ENCODE results near the gene EPAS1.

DNA sequence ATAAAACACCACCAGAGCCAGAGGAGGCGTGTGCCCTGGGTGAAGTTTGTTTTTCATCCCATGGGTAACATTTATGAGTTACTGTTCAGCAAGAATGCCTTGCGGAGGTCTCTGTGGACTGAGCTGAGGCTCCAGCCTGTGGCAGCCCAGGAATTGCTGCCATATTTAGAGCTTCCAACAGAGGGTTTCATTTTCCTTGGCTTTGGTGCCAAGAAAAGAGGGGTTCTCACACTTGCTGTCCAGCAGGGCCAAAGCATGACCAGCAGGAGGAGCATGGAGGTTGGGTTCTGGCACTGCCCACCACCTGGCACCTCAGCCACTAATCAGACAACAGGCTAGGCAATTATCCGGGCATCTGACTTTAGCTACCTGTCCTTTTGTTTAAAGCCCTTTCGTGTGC is 36.7 kb downstream of the EPAS1 start:
- TF ChIP-seq, protein P1, sequence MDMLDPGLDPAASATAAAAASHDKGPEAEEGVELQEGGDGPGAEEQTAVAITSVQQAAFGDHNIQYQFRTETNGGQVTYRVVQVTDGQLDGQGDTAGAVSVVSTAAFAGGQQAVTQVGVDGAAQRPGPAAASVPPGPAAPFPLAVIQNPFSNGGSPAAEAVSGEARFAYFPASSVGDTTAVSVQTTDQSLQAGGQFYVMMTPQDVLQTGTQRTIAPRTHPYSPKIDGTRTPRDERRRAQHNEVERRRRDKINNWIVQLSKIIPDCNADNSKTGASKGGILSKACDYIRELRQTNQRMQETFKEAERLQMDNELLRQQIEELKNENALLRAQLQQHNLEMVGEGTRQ (IDR thresholded peaks at IDR 0.05) = no peak
- TF ChIP-seq CTCF (IDR thresholded peaks at IDR 0.05) (peak; percentile 20; the same call in 1 of the 3 replicates), MAX (IDR thresholded peaks at IDR 0.05) (no peak), POLR2A (IDR thresholded peaks at IDR 0.05; ENCODE audit: low read length) (no peak), HEYL (CRISPR knock-in tag; IDR thresholded peaks at IDR 0.05) (no peak), MYC (IDR thresholded peaks at IDR 0.05; ENCODE audit: borderline replicate concordance, low read length) (no peak), EP300 (IDR thresholded peaks at IDR 0.05) (no peak), FOSB (CRISPR knock-in tag; IDR thresholded peaks at IDR 0.05) (no peak), KDM1A (IDR thresholded peaks at IDR 0.05; ENCODE audit: low read depth) (no peak)
- TF ChIP-seq, protein P2, sequence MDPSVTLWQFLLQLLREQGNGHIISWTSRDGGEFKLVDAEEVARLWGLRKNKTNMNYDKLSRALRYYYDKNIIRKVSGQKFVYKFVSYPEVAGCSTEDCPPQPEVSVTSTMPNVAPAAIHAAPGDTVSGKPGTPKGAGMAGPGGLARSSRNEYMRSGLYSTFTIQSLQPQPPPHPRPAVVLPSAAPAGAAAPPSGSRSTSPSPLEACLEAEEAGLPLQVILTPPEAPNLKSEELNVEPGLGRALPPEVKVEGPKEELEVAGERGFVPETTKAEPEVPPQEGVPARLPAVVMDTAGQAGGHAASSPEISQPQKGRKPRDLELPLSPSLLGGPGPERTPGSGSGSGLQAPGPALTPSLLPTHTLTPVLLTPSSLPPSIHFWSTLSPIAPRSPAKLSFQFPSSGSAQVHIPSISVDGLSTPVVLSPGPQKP (IDR thresholded peaks at IDR 0.05; ENCODE audit: low read depth, low read length) = no peak
